Brain microvascular endothelial cell (primary cell): ENCODE measurements around the gene CCNA1.

Source experiments
- DNase-seq: peaks from one replicate; pipeline ENCODE4 v3.0.0-alpha.2; 2020
- H3K27ac ChIP-seq: fragments of 250-450 bp; sonication (Bioruptor Pico); 2 replicates; pipeline ENCODE4 v1.5.1; 2020; ENCODE audit warnings: mild to moderate bottlenecking, moderate library complexity
- H3K27me3 ChIP-seq: fragments of 250-450 bp; sonication (Bioruptor Pico); replicated peaks from 2 replicates; pipeline ENCODE4 v1.5.1; 2020; ENCODE audit warnings: mild to moderate bottlenecking
- H3K36me3 ChIP-seq: fragments of 250-450 bp; sonication (Bioruptor Pico); replicated peaks from 2 replicates; pipeline ENCODE4 v1.5.1; 2020; ENCODE audit warnings: mild to moderate bottlenecking
- H3K4me3 ChIP-seq: 2 replicates; pipeline ENCODE4 v1.5.1; 2011; ENCODE audit warnings: low read depth, mild to moderate bottlenecking, control low read depth, low read length, moderate library complexity
- in situ Hi-C: cut with HindIII; loops from 2 replicates; pipeline ENCODE4 v1.10.0; 2017; ENCODE audit warnings: low sequenced_read_pairs, low pct_ligation_motif_present
- TF ChIP-seq, protein P1 (sequence below): IDR thresholded peaks from 2 replicates; pipeline ENCODE4 v1.5.1; 2011; ENCODE audit warnings: low read depth, mild to moderate bottlenecking, moderate library complexity, low read length, control low read depth, inconsistent platforms; ENCODE audit errors: missing control alignments

Gene CCNA1

DNA sequence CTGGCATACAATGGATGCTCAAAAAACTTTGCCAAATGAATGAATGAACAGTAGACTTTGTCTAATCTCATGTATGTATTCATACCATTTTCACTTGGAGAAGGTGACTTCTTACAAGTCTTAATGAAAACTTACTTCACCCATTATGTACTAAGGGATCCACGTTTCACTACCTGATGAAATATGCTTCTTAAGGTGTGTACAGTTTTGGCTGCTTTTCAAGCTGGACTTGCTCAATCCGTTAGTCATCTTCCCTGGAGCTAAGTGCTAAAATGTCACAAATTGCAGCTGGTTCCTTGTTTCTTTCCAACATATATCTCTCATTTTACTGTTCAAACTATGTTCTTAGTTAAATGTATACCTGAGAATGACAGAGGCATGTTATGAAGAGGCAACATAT, 4.2 kb upstream of the CCNA1 start:
- no peak for DNase-seq
- TF ChIP-seq, protein P1, sequence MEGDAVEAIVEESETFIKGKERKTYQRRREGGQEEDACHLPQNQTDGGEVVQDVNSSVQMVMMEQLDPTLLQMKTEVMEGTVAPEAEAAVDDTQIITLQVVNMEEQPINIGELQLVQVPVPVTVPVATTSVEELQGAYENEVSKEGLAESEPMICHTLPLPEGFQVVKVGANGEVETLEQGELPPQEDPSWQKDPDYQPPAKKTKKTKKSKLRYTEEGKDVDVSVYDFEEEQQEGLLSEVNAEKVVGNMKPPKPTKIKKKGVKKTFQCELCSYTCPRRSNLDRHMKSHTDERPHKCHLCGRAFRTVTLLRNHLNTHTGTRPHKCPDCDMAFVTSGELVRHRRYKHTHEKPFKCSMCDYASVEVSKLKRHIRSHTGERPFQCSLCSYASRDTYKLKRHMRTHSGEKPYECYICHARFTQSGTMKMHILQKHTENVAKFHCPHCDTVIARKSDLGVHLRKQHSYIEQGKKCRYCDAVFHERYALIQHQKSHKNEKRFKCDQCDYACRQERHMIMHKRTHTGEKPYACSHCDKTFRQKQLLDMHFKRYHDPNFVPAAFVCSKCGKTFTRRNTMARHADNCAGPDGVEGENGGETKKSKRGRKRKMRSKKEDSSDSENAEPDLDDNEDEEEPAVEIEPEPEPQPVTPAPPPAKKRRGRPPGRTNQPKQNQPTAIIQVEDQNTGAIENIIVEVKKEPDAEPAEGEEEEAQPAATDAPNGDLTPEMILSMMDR: no peak
- Histone ChIP-seq H3K27me3 (peaks cover 29% of the 10 kb centered on the region), H3K36me3 (no peaks in the 10 kb centered on the region), H3K27ac (no peak overlapping the region), H3K4me3 (no peak overlapping the region)
- in situ Hi-C loops: no loop called here

DNA sequence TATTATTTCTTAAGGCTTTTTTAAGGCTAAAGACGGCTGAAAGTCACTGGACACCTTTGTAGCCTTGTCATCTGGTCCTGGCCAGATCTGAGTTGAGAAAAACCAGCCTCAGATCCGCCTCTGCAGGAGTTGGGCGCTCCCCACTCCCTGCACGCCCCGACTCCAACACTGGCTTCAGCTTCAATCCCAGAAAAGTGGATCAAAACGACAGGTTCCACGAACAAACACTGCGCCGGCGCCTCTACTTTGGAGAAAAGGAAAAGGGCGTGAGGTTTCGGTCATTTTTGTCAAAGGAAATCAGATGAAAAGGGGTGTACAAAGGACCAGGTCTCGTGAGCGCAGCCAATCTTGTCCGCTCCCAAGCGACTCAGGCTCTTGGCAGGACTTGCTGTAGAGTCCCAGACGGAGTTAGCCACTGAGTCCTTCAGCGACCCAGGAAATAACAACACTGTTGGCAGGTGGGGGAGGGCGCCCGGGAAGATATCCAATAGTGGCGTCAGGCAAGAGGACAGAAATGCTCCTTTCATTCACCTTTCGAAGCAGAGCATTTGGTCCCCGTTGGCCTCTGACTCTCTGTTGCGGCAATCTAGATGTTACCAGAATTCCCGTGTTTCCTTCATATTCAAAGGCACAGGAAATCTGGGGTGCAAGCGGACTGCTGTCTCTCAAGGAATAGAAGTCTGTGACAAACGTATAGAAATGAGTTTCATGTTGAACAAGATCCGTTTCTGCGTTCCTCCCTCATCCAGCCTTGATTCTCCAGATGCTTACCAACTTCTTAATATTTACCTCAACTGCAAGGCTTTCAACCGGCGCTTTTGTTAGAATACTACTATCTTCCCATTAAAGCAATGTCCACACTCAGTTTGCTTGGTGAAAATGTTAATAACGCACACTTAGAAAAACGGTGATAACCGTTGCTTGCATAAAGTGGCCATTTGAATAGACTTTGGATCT, 1.8 kb upstream of the CCNA1 start:
- peak overlapping the region; percentile 22 for H3K4me3 ChIP-seq
- H3K36me3 ChIP-seq: no peaks in the 10 kb centered on the region
- peaks cover 30% of the 10 kb centered on the region for H3K27me3 ChIP-seq
- no peak for DNase-seq
- H3K27ac ChIP-seq: no peak overlapping the region
- TF ChIP-seq, protein P1: no peak
- in situ Hi-C loops: no loop called here

DNA sequence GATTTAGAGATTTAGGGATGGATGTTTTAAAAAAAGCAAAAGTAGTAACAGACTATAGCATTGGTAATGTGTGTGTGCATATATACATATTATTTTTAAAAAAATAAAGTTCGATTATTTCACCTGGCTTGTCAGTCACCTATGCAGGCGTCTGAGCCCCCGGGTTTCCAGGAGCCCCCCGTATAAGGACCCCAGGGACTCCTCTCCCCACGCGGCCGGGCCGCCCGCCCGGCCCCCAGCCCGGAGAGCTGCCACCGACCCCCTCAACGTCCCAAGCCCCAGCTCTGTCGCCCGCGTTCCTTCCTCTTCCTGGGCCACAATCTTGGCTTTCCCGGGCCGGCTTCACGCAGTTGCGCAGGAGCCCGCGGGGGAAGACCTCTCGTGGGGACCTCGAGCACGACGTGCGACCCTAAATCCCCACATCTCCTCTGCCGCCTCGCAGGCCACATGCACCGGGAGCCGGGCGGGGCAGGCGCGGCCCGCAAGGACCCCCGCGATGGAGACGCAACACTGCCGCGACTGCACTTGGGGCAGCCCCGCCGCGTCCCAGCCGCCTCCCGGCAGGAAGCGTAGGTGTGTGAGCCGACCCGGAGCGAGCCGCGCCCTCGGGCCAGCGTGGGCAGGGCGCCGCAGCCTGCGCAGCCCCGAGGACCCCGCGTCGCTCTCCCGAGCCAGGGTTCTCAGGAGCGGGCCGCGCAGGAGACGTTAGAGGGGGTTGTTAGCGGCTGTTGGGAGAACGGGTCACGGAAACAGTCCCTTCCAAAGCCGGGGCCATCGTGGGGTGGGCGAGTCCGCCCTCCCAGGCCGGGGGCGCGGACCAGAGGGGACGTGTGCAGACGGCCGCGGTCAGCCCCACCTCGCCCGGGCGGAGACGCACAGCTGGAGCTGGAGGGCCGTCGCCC, 840 bp upstream of the CCNA1 start:
- TF ChIP-seq, protein P1: no peak
- no peak overlapping the region for H3K27ac ChIP-seq
- no peaks in the 10 kb centered on the region for H3K36me3 ChIP-seq
- peaks cover 30% of the 10 kb centered on the region for H3K27me3 ChIP-seq
- DNase-seq: no peak
- in situ Hi-C loops: no loop called here
- H3K4me3 ChIP-seq: peak overlapping the region; percentile 56

DNA sequence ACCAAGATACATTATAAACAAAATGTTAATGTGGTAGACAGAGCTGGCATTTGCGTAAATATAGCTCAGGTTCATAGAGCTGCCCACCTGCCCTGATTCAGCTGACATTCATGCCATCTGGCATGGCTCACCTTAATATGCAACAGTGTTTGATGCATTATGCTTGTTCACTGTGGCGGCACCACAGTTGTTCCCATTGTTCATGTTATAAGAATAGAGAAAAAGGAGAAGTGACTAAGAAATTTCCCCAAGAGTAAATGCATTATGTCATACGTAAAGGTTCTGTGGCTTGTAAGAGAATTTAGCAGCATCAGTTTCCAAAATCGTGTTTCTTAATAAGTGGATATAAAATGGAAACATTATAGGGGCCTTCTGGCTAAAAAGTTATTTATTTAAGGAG, 4.5 kb downstream of the CCNA1 start:
- TF ChIP-seq, protein P1: no peak

DNA sequence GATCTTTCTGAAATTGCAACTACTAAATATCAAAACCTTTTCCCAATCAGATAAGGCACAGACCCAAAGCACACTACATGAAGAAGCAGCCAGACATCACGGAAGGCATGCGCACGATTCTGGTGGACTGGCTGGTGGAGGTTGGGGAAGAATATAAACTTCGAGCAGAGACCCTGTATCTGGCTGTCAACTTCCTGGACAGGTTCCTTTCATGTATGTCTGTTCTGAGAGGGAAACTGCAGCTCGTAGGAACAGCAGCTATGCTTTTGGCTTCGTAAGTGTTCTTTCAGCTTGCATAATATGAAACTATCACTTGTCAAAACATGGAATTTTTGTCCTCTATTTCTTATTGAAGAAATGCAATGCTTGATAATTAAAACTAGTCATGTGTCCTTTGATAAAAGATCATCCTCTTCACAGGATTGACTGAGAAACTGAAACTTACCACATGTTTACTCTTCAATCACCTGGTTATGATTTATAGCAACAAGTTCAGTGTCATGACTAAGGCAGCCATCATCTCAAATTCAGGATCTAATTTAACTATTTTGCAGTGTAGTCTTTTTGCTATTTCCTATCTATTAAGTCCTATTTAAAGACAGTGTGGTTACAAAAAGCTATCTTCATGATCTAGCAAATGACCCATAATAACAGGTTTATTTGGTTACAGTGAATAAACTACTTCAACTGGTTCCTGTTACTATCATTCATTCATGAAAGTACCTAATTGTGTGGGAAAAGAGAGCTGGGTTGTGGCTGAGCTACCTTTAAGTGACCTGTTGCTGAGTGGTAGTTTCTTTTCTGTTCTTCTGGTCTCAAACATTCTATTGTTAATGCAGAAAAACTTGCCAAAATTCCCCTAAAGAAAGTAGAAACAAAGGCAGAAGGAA, 6.5 kb downstream of the CCNA1 start:
- Histone ChIP-seq H3K36me3 (no peaks in the 10 kb centered on the region), H3K4me3 (no peak overlapping the region), H3K27ac (no peak overlapping the region), H3K27me3 (no peaks in the 10 kb centered on the region)
- in situ Hi-C loops: no loop called here
- TF ChIP-seq, protein P1: no peak
- no peak for DNase-seq

More for the DNA sequence above, 4.5 kb downstream of the CCNA1 start:
- Histone ChIP-seq H3K36me3 (no peaks in the 10 kb centered on the region), H3K4me3 (no peak overlapping the region), H3K27me3 (peaks cover 10% of the 10 kb centered on the region), H3K27ac (no peak overlapping the region)
- in situ Hi-C loops: no loop called here
- no peak for DNase-seq
